Activated naive CD4-positive, alpha-beta T cell treated with Interleukin-2 at 50 U/mL for 16 hours (primary cell): Measurements from ENCODE around the gene EML6.

ENCODE experiments used
- DNase-seq: peaks from one replicate; pipeline ENCODE4 v3.0.0-alpha.2; 2020

The EML6 gene

GRCh38 chr2:54760310-54760709 lies 36.8 kb downstream of the EML6 start:
- DNase-seq, result no peak

DNA sequence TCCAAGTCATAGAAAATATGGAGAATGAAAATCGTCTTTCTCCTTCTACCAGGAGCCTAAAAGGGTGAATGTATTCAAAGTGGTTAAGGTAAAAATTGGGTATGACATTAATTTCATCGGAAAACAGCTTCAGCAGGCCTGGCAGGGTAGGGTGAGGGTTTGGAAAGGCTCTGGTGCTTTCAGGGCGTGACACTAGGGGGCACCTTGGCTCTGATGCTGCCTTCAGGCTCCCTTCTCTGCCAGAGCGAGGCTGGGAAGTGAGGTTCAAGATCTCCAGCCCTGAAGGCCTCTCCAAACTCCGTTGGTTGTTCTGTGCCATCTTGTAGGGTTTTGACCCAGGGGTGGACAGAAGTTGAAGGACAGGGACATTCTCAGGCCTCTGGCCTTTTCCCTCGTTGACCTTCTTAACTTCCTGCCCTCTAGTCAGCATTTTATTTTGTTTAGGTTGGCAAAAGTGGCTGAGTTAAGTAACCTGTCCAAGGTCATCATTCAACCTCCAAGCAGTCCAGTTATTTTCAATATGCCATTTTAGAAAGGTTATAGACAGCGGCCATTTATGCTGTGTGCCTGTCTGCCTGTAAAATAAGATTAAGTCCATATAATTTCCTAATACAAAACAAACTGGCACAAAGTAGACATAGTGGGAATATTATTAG lies 40.3 kb downstream of the EML6 start:
- DNase-seq, result no peak

- DNase-seq, result no peak
Measured at GRCh38 chr2:54767921-54768320, 44.5 kb downstream of the EML6 start.

DNA sequence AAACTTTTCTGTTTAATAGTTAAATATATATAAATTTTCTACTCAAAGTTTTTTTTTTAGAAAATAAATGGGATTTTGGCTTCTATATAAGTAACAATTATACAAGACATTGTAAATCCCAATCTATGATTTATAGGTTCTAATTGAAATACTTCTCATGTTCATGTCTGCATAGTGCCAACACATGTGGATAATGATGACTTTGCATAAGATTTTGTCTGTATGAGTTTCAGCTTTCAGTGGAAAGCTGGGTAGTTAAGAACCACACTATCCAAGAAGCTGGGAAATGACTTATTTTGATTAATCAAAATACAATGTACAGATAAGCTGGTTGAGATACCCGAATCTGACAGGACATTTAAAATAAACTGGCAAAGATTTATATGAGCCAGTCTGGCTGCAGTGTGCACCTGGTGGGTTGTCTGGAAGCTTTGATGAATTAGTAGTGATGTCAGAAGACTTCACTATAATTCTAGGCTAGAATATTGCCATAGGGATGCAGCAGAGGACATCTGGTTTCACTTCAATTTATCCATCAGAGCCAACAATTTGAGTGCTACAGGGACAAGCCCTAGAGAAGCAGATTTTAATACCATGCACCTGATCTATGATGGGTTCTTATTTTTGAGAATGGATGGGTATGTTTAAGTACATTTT lies 45.4 kb downstream of the EML6 start:
- DNase-seq, result no peak

- no peak for DNase-seq
Measured at GRCh38 chr2:54770211-54770610, 46.7 kb downstream of the EML6 start.

- DNase-seq, result no peak
Measured at GRCh38 chr2:54770676-54771075, 47.2 kb downstream of the EML6 start.

GRCh38 chr2:54771166-54771885 lies 47.9 kb downstream of the EML6 start:
- DNase-seq, result no peak

DNA sequence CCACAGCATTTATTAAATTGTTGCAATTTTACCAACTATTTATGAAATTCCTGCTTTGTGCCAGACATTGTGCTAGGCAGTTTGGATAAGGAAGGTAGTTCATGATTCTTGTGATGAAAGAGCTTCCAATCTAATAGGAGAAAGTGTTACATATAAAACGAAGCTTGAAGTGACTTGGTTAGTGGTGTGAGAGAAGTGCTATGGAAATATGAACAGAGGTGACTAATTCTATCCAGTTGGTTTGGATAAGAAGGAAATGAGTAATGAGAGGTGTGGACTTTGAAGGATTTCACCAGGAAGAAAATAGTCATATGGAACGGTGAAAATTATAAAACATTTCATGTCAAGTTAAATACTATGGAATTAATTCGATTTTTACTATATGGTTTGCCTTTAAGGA lies 48.6 kb downstream of the EML6 start:
- DNase-seq, result no peak

DNA sequence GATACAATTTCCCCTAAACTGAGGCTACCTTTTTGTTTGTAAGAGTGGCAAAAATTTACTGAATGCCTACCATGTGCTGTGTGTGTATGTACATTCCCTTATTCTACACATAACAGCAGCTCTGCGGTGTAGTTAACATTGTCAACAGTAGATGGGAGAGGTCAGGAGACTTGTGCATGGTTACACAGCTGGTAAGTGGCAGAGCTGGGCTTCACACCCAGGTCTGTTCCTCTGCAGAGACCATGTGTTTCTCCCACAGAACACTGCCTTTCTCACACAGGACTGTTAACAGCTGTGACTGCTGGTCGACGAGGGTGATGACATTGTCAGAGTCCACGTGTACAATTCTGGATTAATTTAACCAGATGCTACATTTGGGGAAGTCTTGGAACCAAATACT lies 49.1 kb downstream of the EML6 start:
- DNase-seq, result no peak

- DNase-seq, result no peak
Measured at GRCh38 chr2:54773233-54773632, 49.8 kb downstream of the EML6 start.

DNA sequence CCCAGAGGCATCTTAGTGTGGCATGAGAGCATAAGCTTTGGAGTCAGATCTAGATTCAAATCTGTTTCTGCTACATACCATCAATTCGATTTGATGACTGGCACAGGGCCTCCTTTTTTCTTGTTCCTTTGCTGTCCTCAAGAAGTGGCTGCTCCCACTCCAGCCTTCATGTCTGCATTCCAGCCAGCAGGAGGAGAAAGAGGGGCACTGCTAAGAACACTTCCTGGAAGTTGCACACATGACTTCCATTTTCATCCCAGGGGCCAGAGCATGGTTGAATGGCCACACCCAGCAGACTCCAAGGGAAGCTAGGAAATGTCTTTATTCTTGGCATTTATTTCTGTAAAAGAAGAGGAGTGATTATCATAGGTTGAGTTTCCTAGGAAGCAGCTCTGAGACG lies 50.4 kb downstream of the EML6 start:
- DNase-seq, result no peak

DNA sequence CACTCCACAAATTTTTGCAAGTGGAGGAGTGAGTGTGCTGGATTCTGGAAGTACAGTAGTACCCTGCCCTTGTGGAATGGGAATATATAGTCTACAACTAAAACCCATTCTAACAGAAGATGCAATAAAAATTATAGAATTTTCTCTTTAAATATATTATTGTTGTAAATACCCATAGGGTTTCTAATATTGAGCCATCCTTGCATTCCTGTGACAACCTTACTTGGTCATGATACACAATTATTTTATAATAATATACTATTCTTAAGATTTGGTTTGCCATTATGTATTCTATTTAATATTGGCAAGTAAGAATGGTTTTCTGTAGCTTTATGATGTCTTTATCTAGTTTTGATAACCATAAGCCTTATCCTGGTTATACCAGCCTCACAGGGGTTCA lies 52.2 kb downstream of the EML6 start:
- DNase-seq, result no peak

GRCh38 chr2:54776494-54776893 lies 53.0 kb downstream of the EML6 start:
- DNase-seq, result no peak

DNA sequence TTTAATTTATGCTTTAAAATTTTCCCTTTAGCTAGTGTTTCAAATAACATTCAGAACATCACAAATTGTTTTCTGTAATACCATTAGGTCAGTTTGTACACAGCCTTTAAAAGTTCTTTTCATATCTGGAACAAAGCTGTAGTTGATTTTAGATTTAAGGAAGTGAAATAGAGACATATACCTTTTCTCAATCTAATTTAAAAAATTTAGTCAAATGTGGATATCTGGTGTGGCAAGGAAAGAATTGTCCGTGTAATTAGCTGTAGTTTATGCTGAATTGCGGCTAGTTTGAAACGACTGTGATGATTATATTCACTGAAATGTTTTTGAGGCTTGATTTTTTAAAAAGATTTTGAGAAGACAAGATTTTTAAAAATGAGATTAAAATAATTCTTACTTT lies 59.9 kb downstream of the EML6 start:
- DNase-seq, result no peak

DNA sequence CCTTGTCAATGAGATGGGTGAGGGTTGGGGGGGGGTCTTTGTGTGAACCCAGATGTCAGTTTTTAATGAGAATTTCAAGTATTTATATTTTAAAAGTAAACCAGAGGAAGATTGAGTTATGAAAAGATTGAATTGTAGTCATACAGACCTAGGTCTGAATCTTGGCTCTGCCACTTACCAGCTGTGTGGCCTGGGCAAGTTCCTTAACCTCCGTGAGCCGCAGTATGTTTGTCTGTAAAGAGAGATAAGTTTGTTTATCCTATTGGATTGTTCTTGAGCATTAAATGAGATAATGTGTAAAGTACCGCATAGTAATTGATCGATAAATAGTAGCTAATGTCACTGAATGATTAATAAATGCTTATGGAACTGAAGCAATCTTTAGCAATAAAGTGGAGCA lies 63.8 kb downstream of the EML6 start:
- DNase-seq, result no peak

DNA sequence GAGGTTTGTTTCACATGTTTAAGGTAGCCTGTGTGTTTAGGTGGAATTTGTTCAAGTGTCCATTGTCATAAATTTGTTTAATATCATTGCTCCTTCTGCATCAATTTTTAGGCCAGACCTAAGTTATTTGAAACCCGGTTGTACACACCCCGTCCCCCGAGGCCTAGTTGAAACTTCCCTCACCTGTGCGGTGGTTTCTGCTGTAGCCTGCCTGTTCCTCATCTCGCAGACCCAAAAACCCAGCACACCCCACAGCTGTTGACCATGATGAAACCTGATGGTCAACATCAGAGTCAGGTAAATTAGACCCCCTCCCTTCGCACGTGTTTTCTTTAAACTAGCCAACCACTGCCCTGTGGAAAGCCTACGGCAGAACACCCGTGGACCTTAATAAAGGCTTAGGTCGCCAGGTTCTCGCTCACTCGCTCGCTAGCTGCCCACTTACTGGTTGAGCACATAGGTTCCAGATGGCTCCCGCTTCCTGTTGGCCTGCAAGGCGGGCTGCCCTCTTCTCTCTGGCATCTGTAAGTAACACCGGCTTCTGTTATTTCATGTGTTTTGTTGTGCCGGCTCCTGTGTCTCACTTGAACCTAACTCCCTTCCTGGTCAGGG lies 64.4 kb downstream of the EML6 start:
- DNase-seq, result no peak

- DNase-seq, result no peak
Measured at GRCh38 chr2:54789878-54790277, 66.4 kb downstream of the EML6 start.

GRCh38 chr2:54791831-54792230 lies 68.4 kb downstream of the EML6 start:
- no peak for DNase-seq

DNA sequence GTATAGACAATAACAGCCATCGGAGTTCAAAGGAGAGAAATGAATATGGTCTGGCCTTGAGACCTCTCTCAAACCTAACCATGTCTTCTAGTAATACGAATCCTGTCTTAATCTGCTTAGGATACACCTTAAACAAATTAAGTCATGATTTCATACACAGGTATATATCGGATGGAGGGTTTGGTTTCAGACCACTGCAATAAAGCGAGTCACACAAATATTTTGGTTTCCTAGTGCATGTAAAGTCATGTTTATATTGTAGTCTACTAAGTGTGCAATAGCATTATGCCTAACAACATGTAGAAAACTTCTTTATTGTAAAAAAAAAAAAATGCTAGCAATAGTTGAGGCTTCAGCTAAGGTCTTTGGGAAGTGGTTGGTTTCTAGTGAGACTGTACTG lies 73.8 kb downstream of the EML6 start:
- DNase-seq, result no peak

DNA sequence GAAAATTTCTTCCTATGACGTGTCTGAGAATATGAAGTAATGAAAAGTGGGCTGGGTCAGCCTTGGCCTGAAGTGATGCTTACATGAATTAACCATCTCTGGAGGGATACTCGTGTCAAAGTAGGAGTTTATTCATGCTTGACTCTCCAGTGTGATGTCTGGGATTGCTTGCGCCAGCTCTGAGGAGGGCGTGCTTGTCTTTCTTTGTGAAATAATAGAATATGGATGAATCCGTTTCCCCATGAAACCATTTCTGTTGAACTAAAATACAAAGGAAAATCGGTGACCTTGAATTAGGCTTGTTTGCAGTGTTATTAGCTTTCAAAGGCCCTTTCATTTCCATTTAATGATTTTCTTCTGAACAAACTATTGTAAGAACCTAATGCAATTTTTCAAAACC lies 77.9 kb downstream of the EML6 start:
- no peak for DNase-seq

- DNase-seq, result no peak
Measured at GRCh38 chr2:54803783-54804751, 80.6 kb downstream of the EML6 start.

DNA sequence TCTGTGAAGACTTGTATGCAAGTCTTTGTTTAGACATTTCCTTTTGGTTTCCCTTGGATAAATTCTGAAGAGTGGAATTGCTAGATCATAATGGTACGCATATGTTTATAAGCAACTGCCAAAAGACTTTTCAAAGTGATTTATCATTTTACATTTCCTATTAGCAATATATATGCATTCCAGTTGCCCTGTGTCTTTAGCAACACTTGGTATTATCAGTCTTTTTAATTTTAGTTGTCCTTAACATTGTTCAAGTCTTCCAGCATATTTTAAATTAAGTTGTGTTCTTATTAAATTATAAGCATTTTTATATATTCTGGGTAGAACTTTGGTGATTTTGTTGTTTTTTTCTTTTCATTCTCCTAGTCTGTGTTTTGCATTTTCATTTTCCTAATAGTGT lies 81.8 kb downstream of the EML6 start:
- no peak for DNase-seq

DNA sequence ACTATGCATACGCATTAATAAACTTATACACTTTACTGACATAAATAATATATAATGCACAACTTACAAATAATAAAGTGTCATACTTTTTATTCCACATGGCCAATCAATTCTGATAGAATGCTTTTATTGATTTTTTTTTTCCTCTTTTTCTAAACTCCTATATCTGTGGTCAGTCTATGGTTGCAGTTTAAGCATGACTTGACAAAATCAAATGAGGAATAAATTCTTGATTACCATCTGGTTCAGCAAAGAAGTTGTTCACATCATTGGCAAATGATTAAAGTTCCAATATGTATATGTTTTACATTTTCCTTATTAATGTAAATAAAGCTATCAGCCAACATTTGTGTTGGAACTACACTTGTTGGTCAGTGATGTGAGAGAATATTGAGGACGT lies 83.5 kb downstream of the EML6 start:
- DNase-seq, result no peak
